NCI-H2227 (cell line): ENCODE results near the gene PLAC9.
A peak's percentile ranks its signal among the peaks of the same experiment; 100 is the strongest.
"Not testable (repeated sequence)": the region's sequence is repeated elsewhere in the genome, so short reads cannot be mapped to it uniquely, and the experiment has no call there.

Source experiments
- DNase-seq: peaks from one replicate; lab custom pipeline; 2025; ENCODE audit not compliant: unreplicated experiment; lab: John Stamatoyannopoulos, UW

Gene PLAC9

GRCh38 chr10:80132299-80133139 lies at the start of gene PLAC9:
TSS of gene PLAC9 (plus strand) at chr10:80132730. CDS start at chr10:80132763, 33 bp downstream.
- no peak for DNase-seq

DNA sequence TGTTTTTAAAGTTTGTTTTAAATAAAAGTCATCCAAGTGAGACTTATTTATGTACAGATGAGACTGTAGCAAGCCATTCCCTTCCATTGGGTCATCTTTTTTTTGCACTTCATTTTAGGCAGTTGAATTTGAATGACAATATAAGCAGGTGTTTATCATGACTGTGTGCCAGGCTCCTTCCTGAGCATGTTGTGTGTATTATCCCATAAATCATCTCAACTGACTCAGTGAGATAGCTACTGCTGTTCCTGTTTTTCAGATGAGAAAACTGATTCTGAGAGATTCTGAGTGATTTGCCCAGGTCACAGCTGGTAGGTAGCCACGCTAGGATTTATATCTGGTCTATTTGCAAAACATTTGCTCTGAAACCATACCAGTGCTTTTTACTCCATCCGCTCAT lies 42.4 kb upstream of the PLAC9 start:
- no peak for DNase-seq

DNA sequence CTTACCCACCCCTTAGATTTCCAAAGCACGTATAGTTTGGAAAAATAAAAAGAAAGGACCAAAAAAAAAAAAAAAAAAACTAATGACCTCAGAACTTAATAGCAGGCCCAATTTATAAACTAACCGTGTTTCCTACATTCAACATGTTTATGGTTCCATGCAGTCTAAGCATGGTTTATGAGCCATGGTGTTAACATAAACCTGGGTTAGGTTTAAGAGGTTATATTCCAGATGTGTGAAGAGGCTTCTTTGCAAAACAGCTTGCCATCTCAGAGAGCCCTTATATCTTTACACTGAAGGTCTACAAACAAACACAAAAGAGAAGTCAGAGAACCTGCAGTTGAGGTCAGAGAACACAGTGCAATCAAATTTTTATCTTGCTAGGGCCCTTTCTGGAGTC lies 38.3 kb upstream of the PLAC9 start:
- DNase-seq = no peak

DNA sequence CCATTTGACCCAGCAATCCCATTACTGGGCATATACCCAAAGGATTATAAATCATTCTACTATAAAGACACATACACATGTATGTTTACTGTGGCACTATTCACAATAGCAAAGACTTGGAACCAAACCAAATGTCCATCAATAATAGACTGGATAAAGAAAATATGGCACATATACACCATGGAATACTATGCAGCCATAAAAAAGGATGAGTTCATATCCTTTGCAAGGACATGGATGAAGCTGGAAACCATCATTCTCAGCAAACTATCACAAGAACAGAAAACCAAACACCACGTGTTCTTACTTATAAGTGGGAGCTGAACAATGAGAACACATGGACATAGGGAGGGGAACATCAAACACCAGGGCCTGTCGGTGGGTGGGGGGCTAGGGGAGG lies 34.3 kb upstream of the PLAC9 start:
- DNase-seq = not testable (repeated sequence)

- DNase-seq = not testable (repeated sequence)
Observed at GRCh38 chr10:80099295-80099694, 33.2 kb upstream of the PLAC9 start.

- DNase-seq = no peak
Observed at GRCh38 chr10:80100116-80100515, 32.4 kb upstream of the PLAC9 start.

- no peak for DNase-seq
Observed at GRCh38 chr10:80100861-80101695, 31.5 kb upstream of the PLAC9 start.

DNA sequence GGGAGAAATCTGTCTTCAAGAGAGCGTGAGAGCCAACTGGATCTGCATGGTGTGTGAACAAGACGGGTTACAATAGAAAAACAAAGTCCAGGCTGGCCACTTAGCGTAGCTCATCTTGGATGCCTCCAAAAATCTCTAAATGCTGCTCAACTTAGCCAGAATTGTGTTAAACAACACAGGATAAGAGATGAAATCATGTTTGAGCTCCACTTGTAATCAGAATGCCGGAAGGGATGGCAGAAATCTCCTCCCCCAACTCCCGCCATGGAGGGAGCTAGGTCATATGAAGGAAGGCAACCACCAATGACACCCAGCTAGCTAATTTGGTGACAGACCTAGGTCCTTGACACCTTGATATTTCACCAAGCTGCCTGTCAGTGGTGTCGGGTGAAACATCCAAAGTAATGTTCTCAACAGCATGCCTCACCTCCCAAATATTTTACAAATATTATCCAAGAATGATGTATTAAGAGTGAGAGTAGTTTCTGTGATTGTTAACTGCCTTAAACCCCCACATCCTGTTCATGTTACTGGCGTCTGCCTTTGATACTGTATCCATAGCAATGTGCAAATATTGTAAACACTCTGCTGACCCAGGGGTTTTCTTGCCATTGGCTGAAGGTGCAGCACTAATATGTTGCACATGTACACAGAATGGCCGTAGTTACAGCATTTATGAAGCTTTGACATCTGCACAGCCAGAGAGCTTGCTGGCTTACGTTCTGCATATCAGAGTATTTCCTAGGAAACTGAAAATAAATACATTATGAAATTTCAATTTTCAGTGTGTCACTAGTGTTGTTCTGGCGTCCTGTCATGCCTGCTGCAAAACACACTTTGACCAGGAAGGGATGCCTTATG lies 28.2 kb upstream of the PLAC9 start:
- no peak for DNase-seq

GRCh38 chr10:80108576-80109239 lies 23.8 kb upstream of the PLAC9 start:
- DNase-seq = peak; percentile 3

DNA sequence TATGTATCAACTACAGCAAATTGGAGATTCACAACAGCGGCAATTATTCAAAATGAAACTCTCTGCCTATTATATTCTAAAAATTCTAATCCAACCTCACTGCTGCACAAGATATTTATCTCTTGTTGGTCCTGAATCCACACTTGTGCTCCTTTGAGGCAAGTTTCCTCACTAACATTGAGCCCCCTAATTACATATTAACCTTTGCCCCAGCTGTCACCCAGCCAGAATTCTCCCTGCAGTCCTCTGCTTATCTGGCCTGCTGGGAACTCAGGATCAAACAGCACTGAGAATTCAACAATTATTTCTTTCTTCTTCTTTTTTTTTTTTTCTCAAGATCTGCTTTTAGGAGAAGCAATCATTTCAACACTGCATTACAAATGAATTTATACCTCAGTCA lies 21.5 kb upstream of the PLAC9 start:
- no peak for DNase-seq

DNA sequence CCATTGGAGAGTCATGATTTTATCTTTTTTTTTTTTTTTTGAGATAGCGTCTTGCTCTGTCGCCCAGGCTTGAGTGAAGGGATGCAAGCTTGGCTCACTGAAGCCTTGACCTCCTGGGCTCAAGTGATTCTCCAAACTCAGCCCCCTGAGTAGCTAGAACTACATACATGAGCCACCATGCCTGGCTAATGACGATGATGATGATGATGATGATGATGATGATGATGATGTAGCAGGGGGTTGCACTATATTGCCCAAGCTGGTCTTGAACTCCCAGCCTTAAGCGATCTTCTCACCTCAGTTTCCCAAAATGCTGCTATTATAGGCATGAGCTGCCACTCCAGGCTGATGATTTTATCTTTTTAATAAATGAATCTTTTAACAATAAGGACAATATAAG lies 13.9 kb upstream of the PLAC9 start:
- no peak for DNase-seq

DNA sequence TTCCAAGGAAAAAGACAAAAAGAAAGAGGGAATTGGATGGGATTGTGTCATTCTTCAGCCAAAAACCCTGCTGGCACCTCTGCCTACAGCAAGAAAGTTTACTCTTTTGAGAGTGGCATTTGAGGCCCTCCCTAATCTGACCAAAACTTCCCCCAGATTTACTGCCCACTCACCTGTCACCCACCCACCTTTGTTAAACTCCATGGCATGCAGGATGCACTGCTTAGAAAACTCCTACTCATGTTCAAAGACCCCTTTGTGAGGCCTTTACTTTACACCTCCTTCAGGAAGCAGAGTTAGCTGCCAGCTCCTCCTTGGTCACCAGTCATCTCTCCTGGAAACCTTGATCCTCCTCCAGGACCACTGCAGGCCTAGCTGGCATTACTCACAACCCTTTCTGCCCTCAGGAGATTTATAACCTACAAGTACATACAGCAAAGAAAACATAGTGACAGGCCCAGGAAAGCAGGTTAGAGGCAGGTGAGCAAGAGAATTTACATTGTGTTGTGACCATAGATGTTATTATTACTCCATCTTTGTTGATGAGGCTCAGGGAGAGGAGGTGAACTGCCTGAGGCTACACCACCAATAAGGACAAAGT lies 10.3 kb upstream of the PLAC9 start:
- no peak for DNase-seq

GRCh38 chr10:80122746-80123145 lies 9.8 kb upstream of the PLAC9 start:
- DNase-seq = no peak

GRCh38 chr10:80126876-80127275 lies 5.7 kb upstream of the PLAC9 start:
- no peak for DNase-seq

GRCh38 chr10:80131499-80131901 lies 1.0 kb upstream of the PLAC9 start:
- no peak for DNase-seq

GRCh38 chr10:80133206-80133605 lies 676 bp downstream of the PLAC9 start:
- DNase-seq = no peak

DNA sequence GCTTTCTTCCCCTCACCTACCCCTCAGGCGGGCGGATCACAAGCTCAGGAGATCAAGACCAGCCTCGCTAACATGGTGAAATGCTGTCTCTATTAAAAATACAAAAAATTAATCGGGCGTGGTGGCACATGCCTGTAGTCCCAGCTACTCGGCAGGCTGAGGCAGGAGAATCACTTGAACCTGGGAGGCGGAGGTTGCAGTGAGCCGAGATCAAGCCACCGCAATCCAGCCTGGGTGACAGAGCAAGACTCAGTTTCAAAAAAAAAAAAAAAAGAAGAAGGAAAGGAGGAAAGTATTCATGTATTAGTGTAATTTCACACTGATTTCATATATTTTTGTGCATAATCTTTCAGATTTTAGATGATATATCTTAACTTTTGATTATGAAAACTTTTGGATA lies 1.2 kb downstream of the PLAC9 start:
- not testable (repeated sequence) for DNase-seq

DNA sequence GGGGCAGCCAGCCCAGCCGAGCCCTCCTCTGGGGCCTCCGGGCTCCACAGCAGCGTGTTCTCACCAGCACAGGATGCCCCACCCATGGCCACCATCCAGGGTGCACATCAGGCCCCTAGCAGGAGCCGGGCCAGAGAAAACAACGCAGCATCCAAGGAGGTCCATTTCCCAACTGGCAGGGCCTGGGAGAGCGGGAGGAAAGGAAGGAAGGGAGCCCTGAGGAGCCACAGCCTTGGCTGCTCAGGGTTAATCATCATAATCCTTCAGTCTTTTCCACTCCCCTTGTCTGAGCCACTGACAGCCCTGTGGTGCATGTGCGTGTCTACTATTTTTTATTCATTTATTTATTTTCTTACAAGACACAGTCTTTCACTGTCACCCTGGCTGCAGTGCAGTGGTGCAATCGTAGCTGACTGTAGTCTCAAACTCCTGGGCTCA lies 3.6 kb downstream of the PLAC9 start:
- no peak for DNase-seq

- no peak for DNase-seq
Observed at GRCh38 chr10:80137031-80137862, 4.7 kb downstream of the PLAC9 start.
